AG08395 (cell line): ENCODE measurements around the gene SH3GL2.
A peak's percentile ranks its signal among the peaks of the same experiment; 100 is the strongest.
"Not testable (repeated sequence)": the region's sequence is repeated elsewhere in the genome, so short reads cannot be mapped to it uniquely, and the experiment has no call there.

Source experiments
- DNase-seq: peaks from one replicate; pipeline ENCODE4 v3.0.0; 2012; ENCODE audit warnings: mixed read lengths, low spot score

SH3GL2 gene

GRCh38 chr9:17752021-17752420 lies 173.2 kb downstream of the SH3GL2 start:
- no peak for DNase-seq

GRCh38 chr9:17757816-17758215 lies 178.9 kb downstream of the SH3GL2 start:
- DNase-seq = no peak

GRCh38 chr9:17760250-17760649 lies 181.4 kb downstream of the SH3GL2 start:
- DNase-seq = no peak

GRCh38 chr9:17761984-17762676 lies 183.3 kb downstream of the SH3GL2 start:
- no peak for DNase-seq

GRCh38 chr9:17764306-17764705 lies 185.4 kb downstream of the SH3GL2 start:
- no peak for DNase-seq

- DNase-seq = not testable (repeated sequence)
Measured at GRCh38 chr9:17765131-17765530, 186.3 kb downstream of the SH3GL2 start.

- DNase-seq = no peak
Measured at GRCh38 chr9:17772223-17772622, 193.4 kb downstream of the SH3GL2 start.

- no peak for DNase-seq
Measured at GRCh38 chr9:17775656-17776055, 196.8 kb downstream of the SH3GL2 start.

GRCh38 chr9:17776735-17777134 lies 197.9 kb downstream of the SH3GL2 start:
- DNase-seq = no peak

- DNase-seq = no peak
Measured at GRCh38 chr9:17777465-17777864, 198.6 kb downstream of the SH3GL2 start.

- no peak for DNase-seq
Measured at GRCh38 chr9:17782430-17783149, 203.7 kb downstream of the SH3GL2 start.

- no peak for DNase-seq
Measured at GRCh38 chr9:17783227-17783626, 204.4 kb downstream of the SH3GL2 start.

GRCh38 chr9:17789316-17789715 lies 210.4 kb downstream of the SH3GL2 start:
- no peak for DNase-seq

- DNase-seq = peak; percentile 13
Measured at GRCh38 chr9:17793713-17794622, 215.1 kb downstream of the SH3GL2 start.

- DNase-seq = no peak
Measured at GRCh38 chr9:17795744-17796143, 216.9 kb downstream of the SH3GL2 start.

- no peak for DNase-seq
Measured at GRCh38 chr9:17799369-17799768, 220.5 kb downstream of the SH3GL2 start.

GRCh38 chr9:17800418-17800817 lies 221.6 kb downstream of the SH3GL2 start:
- no peak for DNase-seq

- peak; percentile 10 for DNase-seq
Measured at GRCh38 chr9:17802249-17802857, 223.5 kb downstream of the SH3GL2 start.

- no peak for DNase-seq
Measured at GRCh38 chr9:17807613-17808282, 228.9 kb downstream of the SH3GL2 start.

- no peak for DNase-seq
Measured at GRCh38 chr9:17810317-17810716, 231.5 kb downstream of the SH3GL2 start.

GRCh38 chr9:17810728-17811571 lies 232.1 kb downstream of the SH3GL2 start:
- DNase-seq = peak; percentile 57
